HuH-7 (cell line): Measurements from ENCODE around the gene S100A9.
A peak's percentile ranks its signal among the peaks of the same experiment; 100 is the strongest.
"Not testable (repeated sequence)": the region's sequence is repeated elsewhere in the genome, so short reads cannot be mapped to it uniquely, and the experiment has no call there.

ENCODE experiments used
- DNase-seq: peaks from one replicate; pipeline ENCODE4 v3.0.0; 2011; ENCODE audit warnings: low spot score

The S100A9 gene

DNA sequence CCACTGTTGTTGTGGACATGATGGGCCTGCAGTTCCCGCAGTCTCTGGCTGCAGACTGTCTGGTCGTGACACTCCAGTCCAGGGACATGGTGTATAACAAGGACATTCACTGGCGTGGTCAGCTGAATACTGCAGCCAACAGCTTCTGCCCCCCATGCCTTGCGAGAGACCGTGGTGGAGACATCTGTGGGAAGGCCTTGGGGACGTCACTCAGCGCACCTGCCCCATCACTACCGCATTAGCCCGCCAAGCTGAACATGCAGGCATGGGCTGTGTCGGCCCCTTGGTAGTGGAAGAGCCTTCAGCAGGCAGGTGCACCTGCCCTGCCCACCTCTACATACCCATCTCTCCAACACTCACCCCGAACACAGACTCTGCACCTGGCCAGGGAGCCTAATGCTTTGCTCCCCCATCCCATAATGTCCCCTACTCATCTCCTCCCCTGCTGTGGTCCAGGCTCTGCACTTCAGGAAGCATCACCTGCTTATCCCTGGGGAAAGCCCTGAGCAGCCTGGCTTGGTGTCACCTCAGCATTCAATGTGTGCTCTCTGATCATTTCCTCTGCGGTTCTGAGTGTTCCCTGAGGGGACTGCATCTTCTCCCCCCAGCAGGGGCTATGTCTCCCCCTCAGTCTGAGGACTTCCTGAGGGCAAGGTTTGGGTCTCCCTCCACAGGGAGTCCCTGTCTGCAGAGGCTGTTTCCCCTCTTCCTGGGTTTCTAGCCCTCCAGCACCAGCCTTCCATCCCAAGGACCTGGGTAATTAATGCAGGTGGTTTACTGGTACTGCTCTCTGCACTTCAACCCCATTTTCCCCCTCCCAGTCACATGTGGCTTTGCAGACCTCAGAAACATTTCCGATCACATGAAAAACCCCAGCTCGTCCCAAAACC lies 12.2 kb upstream of the S100A9 start:
- DNase-seq = no peak

DNA sequence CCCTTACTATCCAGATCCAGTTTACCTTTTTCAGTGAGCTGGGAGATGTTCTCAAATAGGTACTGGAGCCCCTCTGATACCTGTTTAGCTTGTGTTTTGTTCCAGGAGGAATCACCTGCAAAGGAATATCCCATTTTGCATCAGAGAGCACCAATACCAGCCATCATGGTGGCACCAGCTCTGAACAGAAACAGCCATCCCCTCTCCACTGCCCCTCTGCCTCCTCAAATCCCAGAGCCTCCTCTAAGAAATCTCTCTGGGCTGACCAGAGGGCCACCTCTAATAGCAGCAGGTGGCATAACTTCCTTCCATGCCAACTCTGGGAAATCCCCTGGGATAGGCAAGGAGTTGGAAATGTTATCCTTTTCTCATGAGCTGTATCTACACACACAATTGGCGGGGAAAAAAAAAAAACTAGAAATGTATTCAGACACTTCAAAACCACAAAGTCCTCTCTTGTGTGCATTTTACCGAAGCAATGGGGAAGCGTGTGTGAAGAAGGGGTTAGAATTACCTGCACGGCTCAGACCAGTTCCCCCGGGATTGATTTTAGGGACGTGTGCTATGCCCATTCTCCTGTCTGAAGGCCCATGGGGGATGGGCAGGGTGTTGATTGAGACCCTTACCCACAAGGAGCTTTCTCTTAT lies 11.5 kb upstream of the S100A9 start:
- DNase-seq = no peak

DNA sequence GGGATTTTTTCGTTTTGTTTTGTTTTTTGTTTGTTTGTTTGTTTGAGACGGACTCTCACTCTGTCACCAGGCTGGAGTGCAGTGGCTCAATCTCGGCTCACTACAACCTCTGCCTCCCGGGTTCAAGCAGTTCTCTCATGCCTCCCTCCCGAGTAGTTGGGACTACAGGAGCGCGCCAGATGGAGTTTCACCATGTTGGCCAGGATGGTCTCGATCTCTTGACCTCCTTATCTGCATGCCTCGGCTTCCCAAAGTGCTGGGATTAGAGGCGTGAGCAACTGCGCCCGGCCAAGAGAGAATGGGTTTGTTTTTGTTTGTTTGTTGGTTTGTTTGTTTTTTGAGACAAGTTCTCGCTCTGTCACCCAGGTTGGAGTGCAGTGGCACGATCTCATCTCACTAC lies 10.6 kb upstream of the S100A9 start:
- not testable (repeated sequence) for DNase-seq

- no peak for DNase-seq
Observed at GRCh38 chr1:153347856-153348255, 9.8 kb upstream of the S100A9 start.

DNA sequence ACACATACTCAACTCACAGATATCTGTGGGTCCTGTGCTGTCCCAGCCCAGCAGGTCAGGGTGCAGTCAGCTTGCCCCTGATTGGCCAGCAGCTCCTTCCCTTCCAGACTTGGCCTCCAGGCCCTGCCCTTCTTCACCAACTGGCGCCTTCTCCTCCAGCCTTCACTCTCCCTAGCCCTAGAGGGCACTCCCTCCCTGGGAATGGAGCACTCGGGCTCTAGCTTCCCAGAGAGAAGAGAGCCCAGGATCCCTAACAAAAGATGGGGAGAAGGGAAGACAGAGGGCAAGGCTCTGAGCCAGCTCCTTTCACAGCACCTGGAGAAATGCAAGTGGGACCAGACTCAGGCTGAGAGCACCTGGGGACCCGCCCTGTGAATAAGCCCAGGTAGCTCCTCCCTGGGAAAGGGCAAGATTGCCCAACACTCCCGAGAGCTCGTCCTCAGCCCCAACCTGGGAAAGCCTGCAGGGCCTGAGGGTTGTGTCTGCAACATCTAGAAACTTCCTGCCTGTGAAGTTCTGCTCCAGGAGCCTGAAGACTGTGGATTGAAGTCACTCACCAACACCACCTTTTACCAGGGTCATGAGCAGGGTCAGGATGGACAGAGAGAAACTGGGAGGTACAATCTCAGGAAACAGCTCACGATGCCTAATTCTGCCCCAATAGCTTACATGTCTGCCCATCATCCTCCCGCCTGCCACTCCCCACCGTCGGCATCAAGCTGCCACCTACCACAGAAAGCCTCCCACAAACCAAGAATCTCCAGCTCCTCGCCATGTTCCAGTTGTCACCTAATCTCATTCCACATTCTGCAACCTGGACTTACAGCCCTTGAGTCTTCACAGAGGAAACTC lies 8.9 kb upstream of the S100A9 start, which contains the start of gene PGLYRP4:
Gene PGLYRP4, minus strand, starts transcription at position 331 of the 852 bp plus-strand sequence. CDS start 909 bp downstream, outside the sequence.
- no peak for DNase-seq

DNA sequence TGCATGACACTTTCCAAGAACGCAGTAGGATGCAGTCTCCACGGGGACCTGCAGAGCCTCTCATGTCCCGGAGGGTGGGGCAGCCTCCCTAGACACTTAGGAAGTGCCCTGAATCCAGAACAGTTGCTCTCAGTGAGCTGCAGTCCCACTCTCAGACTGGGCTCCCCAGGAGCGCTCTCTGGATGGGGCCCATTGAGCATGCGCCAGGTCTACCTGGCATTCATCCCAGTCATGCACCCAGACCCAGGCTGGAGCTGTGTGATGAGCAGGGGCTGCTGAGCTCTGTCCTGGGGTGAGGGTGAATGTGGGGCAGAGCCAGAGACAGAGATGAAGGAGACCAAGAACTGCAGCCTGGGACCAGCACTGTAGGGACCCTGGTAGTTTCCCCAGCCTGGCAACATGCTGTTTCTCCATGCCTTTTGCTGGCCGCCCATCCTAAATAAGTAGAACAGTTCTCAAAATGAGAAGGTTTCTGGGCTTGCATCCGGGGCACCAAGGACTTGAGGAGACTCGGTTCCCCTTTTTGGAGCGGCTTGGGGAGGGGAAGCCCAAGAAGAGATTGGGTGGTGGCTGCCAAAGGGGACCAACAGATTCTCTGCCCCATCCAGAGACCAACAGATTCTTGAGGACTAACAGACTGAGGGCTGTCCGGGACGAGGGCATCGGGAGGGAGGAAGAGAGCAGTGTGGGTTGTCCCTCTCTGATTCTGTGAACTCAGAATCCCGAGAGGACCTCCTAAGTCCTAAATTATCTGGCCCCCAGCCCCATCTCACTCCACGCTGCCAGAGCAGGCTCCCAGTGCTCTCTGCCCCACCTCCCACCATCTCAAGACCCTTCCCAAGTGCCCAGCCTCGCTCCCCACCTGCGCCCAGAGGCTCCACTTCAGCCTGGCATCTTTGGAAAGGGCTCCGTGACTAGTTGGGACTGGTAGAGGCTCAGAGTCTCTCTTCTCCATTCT lies 8.0 kb upstream of the S100A9 start:
- DNase-seq = no peak

DNA sequence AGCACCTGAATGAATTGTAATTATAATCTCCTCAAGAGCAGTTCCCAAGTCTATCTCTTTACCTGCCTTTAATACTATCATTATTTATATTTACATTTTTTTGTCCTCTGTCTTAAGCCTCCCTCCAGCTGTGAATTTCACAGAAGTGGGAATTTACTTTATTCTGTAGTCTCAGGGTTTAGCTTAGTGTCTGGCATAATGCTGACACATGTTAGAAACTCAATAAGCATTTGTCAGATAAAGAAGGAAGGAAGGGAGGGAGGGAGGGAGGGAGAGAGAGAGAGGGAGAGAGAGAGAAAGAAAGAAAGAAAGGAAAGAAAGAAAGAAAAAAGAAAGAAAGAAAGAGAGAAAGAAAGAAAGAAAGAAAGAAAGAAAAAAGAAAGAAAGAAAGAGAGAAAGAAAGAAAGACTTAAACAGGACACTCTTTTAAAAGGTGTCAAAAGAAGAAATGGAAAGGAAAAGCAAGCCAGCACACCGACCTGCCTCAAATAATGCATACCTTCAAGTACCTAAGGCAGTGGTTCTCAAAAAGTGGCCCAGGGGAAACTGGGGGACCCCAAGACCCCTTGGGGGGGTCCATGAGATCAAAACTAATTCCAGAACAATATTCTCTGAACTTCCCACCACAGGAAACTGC lies 7.2 kb upstream of the S100A9 start:
- DNase-seq = no peak

DNA sequence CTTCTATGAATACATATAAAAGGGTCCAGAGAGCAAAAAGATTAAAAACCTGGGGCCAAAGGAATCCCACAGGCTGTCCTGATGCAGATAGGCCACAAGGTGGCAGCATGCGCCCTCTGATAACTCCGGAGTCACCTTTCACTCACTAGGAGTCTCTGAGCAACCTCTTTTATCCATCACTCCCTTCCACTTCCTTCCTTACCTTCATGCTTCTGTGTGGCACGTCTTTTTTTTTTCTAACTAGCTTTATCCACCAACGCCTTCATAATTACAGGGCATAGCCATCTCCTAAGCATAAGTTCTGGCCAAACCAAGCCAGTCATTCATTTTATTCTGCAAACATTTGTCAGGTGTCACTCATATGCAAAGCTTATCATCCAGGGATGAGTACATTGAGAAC lies 5.1 kb upstream of the S100A9 start:
- DNase-seq = peak; percentile 56

DNA sequence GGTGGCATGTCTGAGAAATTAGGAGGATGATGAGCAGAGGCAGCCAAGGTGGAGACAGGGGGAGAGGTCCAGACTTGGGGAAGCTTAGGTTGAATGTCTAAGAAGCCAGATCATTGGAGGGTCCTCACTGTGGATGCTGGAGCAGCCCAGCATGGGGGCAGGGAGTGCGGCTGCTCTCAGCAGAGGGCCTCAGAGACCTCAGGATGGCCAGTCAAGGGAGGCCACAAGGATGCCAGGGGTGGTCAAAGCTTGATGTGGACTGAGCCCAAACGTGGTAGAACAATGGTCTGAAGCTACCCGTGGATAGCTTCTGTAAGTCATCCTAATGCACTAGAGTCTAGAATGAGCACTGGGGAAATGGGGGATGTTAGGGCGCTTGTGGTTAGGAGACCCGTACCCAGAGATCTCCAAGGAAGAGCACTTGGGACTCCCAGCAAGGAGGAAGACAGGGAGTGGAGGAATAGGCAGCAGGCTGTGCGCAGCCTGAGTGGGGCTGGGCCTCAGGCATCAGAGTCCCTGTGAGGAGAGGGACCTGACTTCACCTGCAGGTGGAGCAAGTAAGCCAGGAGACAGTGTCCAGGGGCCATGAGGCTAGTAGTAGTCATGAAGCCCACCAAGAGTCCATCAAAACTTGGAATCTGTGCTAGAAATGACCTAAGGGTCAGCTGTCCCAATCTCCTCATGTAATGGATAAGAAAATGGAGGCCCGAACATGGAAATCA lies 4.3 kb upstream of the S100A9 start:
- DNase-seq = peak; percentile 59

DNA sequence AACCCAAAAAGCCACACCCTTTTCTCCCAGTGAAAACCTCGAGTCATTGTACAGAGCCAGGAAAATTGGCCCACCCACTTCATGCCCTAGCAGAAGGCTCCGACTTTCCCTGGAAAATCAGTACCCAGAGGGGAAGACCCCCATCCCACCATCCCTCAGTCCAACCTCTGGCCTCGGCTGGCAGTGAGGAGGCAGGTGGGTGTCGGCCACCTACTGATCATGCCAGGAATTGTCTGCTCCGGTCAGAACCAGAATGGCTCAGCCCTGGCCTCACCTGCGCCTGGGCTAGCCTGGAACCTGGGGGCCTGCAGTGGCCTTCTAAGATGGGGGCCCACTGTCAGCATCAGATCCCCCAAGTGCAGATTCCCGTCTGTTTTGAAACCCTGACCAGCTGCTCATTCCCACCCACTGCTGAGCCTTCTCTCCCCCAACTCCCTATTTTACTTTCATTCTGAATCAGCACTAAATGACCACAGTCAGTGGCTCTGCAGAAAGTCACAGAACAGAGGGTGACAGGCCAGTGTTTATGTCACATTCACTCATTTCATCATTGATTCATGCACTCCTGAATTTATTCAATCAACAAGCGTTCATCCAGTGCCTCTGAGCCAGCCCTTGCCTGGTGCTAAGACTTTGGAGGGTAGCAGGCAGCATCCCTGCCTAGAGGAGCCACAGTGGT lies 3.0 kb upstream of the S100A9 start:
- DNase-seq = no peak

DNA sequence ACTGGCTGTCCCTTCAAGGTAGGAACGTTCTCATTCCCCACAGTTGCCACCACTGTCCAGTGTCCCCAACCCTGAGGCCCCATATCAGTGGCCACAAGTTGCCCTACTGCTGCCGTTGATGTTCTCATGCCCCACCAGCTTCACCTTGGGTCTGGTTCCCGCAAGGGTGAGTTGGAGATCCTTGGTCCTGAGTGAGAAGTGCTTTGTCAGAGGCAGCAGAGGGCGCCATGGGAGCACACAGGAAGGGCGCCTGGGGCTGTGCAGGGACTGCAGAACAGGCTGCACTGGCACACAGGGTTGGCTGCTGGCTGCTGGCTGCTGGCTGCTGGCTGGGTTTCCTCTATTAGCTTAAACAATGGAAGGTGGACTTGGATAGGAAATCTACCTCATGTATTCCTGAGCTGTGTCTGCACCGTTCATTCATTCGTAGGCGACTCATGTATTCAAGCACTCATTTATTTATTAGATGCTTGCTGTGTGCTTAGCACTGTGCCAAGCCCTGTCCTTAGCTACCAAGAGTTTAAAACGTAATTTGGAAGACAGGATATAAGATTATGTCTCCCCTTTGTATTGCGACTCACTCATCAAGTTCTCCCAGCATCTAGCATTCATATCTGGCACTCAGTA lies 2.1 kb upstream of the S100A9 start:
- peak; percentile 56 for DNase-seq

GRCh38 chr1:153356392-153357075 lies 1.1 kb upstream of the S100A9 start:
- no peak for DNase-seq

DNA sequence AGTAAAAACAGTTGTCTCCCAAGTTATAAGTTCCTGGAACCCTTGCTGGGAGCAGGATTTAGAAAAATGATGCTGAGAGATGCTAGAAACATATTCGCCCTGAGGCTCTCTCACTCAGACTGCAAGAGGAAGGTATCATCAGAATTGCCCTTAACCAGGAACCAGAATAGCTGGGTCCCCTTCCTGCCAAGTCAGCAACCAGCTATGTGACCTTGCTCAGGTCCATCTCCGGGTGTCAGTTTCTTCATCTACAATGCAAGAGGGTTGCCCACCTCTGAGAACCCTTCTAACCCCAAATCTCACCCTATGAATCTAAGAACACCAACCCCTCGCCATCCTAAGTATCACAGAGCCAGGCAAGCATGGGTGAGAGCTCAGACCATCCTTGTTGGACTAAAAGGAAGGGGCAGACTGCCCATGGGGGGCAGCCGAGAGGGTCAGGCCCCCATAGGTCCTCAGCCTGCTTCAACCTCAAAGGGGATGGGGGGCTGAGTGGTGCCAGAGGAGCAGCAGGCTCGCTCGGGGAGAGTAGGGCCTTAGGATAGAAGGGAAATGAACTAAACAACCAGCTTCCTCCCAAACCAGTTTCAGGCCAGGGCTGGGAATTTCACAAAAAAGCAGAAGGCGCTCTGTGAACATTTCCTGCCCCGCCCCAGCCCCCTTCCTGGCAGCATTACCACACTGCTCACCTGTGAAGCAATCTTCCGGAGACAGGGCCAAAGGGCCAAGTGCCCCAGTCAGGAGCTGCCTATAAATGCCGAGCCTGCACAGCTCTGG lies 390 bp upstream of the S100A9 start:
- peak; percentile 24 for DNase-seq

DNA sequence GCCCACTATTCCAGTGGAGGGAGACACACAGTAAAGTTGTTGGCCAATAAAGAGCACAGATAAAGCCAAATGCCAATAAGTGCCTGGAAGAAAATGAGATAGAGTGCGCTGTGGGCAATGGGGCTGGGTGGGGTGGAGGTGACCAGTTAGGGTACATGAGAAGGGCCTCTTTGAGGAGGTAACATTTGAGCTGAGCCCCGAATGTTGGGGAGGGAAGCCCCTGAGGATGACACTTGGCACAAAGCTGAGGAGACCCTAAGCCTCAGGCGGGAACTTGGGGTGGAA lies 979 bp downstream of the S100A9 start:
- no peak for DNase-seq

GRCh38 chr1:153359241-153359640 lies 1.6 kb downstream of the S100A9 start:
- no peak for DNase-seq

GRCh38 chr1:153360190-153360589 lies 2.5 kb downstream of the S100A9 start:
- no peak for DNase-seq

DNA sequence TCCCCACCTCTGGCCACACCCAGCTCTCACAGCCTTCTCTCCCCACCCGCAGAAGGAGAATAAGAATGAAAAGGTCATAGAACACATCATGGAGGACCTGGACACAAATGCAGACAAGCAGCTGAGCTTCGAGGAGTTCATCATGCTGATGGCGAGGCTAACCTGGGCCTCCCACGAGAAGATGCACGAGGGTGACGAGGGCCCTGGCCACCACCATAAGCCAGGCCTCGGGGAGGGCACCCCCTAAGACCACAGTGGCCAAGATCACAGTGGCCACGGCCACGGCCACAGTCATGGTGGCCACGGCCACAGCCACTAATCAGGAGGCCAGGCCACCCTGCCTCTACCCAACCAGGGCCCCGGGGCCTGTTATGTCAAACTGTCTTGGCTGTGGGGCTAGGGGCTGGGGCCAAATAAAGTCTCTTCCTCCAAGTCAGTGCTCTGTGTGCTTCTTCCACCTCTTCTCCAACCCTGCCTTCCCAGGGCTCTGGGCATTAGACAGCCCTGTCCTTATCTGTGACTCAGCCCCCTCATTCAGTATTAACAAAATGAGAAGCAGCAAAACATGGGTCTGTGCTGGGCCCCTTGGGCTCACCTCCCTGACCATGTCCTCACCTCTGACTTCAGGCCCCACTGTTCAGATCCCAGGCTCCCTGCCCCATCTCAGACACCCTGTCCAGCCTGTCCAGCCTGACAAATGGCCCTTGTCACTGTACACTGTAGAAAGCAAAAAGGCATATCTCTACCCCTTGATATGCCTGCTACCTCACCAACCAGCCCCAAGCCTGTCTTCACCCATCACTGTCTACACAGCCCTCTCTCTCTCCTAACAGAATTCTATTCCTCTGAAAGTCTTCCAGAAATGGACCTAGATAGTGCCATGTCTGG lies 3.2 kb downstream of the S100A9 start:
- no peak for DNase-seq
